ENCODE data around the gene SCYGR1.
"Not testable (repeated sequence)": the region's sequence is repeated elsewhere in the genome, so short reads cannot be mapped to it uniquely, and the experiment has no call there.

The SCYGR1 gene, protein sequence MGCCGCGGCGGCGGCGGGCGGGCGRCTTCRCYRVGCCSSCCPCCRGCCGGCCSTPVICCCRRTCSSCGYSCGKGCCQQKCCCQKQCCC

DNA sequence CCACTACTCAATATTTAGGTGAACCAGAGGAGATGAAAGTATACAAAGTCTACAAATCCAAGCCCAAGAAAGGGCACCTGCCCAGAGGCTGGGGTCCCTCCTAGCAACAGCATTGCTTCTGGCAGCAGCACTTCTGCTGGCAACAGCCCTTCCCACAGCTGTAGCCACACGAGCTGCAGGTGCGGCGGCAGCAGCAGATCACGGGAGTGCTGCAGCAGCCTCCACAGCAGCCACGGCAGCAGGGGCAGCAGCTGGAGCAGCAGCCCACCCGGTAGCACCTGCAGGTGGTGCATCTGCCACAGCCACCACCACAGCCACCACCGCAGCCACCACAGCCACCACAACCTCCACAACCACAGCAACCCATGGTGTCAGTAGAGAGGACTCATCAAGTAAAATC, at the start of gene SCYGR1:
Gene SCYGR1, minus strand, starts transcription at position 367 of the 400 bp plus-strand sequence. Its CDS starts 0 bp downstream, at position 367.
- not testable (repeated sequence) for DNase-seq

DNA sequence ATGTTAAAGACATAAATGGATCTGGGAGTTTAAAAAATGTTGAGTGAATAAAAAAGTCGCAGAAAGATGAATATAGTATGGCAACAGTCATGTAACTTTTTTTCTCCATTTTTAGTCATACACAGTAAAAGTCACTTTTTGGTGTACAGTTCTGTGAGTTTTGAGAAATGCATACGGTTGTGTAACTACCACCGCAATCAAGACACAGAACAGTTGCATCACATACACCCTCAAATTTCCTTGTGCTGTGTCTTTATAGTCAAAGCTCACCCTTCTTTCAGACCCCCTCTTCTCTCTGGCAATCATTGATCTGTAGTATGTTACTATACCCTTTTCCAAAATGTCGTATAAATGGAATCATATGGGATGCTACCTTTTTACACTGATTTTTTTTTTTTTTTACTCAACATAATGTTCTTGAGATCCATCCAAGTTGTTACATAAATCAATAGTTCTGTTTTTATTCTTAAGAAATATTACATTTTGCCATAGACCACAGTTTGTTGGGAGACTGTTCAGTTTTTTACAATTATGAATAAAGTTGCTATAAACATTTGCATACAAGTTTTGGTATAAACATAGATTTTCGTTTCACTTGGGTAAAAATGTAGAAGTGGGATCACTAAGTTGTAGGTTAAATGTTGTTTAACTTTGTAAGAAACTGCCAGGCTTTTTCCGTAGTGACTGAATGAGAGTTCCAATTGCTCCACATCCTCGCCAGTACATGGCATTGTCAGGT, 48.9 kb upstream of the SCYGR1 start:
- no peak for DNase-seq

DNA sequence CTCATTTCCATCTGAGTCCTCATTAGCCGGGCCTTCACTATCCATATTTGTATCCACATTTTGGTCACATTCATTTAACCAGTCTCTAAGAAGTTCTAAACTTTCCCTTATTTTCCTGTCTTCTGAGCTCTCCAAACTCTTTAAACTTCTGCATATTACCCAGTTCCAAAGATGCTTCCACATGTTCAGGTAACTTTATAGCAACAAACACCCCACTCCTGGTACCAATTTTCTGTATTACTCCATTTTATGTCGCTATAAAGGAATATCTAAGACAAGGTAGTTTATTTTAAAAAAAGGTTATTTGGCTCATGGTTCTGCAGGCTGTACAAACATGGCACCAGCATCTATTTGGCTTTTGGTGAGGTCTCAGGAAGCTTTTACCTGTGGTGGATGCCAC, 45.4 kb upstream of the SCYGR1 start:
- DNase-seq: no peak

DNA sequence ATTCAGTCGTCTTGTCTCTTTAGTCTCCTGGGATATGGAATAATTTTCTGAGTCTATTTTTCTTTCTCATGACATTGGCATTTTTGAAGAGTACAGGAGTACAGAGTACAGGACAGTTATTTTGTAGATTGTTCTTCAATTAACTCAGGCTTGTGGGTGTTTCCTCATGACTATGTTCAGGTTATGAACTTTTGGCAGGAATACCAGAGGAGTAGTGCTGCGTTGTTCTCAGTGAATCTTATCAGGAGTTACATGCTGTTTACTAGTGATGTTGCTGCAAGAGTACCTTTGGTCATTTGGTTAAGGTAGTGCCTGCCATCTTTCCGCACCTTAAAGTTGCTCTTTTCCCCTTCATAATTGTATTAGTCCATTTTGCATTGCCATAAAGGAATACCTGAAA, 42.9 kb upstream of the SCYGR1 start:
- no peak for DNase-seq

DNA sequence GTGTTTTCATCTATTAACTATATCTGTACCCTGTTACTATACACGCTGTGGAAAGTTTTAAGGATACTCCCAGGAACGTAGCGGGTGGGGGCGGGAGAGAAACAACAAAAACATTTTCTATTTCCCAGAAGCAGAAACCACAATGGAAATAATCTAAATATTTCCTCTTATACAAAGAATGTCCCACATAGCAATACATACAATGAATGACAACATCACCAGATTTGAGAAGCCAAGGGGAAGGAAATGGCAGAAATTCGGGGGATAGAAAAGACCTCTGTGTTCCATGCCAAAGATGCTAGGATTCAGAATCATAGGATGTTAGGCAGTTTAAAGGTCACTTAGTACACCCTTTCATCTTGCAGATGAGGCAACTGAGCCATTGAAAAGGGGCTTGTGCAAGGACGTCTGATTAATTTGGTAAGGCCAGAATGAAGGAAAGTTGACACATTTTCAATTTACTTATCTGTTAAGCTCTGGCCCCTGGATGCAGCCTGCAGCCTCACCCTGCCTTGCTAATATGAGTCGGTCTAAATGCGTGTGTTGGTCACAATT, 41.1 kb upstream of the SCYGR1 start:
- DNase-seq: no peak

DNA sequence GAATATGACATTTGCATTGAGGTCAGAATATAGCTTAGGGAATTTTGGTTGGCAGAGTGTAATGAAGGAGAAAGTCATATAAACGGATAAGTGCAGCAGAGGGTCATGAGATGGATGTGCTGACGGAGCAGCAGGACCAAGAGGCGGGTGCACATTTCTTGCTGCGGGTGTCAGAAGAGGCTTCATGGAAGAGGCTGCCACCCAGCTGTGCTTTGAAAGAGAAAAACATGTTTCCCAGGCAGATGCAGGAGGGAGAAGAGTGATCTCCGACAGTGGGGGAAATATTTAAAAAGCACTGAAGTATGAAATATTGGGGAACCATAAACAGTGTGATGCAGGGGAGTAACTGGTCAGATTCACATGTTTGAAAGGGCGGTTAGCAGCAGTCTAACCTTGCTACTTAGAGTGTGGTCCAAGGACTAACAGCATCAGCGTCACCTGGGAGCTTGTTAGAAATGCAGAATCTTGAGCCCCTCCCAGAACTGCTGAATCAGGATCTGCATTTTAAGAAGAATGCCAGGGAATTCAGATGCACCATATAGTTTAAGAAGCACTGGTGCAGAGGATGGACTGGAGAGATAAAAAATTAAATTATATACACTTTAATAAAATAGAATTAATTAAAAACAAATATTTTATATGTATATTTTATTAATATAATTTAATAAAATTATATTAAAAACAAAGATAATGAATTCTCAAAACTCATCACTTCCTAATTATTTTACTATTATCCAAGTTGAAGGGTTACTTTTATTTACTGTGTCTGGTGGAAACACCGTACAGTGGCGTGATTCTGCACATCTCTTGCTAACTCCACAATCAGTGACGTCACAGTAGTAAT, 36.1 kb upstream of the SCYGR1 start:
- DNase-seq: no peak

DNA sequence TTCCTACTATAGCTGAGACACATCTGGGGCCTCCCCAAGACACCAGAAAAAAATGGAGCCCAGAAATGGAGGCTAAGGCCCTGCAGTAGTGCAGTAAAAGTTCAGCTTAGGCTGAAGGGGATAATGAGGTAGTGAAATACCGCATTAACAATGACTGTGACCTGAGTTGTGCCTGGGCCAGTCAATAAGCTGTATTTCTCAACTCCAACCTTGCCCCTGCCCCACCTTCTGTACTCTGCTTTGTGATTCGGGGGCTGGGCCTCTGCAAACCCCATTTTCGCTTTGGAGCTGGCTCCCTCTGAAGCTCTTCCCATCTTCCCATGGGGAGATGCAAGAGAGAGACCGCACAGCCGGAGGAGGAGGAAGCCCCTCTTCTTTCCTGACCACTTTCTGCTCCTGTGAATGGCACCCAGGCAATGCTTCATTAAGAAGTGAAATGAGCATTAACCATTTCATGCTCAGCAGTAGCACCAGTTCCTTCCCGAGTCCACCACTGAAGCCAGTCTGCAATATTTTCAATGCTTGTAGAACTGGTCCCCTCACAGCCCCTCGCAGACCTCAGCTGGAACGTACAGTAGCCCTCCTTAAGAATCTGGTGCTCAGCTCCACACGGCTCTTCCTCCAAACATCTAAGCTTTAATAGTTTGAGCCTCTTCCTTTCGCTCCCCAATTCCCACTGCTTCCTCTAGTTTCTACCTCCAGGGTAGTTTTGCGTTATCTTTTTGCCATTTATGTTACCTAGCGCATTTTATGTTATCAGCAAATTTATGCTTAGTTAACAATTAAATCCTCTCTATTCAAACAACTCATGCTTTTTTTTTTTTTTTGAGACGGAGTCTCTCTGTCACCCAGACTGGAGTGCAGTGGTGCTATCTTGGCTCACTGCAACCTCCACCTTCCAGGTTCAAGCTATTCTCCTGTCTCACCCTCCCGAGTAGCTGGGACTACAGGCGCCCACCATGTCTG, 32.6 kb upstream of the SCYGR1 start:
- DNase-seq: no peak

DNA sequence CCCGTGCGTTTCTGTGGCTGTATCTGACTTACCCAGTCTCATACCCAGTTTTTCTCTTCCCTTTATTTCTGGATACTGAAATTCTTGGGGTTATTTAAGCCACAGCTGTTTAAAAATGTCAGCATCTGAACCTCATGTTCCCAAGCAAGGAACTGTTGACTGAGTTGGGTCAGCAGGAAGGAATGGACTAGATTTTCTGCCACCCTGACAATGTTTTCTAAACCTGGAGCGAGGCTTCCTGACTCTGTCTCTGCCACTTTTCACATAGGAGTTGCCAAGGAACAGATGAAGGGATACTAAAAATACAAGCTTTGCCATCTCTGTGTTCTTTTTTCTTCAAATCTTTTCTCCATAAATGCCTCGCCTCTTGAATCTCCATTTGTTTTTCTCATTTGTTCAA, 29.0 kb upstream of the SCYGR1 start:
- no peak for DNase-seq

DNA sequence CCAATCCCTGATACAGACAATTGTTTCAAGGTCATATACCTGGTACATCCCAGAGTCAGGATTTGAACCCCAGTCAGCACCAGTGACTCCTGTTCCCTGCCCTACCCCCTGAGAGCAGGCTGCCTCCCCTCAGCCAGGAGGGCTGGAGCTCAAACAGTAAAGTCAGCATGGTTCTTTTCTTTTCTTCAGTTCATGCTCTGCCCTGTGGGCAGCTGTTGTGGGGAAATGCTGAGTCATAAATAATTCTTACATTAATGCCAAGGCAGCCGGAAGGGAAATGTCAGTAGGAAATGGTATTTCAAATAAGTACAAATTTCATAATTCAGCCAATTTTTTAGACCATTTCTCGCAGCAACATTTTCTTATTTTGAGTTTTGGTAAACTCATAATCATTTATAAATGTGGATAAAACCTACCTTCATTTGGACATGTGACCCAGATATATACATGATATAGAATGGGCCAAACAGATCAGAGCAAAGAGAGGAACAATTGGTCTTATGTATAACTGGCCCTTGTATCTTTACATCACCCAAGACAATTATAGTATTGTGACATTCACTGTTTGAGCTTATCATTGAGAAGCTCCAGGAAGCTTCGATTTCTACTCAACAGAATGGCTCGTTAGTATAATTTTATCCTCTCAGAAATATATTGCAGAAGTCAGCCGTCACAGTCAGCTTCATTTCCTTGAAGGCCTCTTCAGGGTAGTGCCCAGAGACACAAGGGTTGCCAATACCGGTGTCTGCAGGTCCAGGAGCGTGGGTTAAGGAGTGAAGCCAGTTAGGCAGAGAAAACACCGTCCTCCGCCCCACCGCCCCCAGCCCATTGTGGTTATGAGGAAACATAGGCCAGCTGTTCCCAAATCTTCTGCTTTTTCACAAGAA, 28.0 kb upstream of the SCYGR1 start:
- DNase-seq: no peak

DNA sequence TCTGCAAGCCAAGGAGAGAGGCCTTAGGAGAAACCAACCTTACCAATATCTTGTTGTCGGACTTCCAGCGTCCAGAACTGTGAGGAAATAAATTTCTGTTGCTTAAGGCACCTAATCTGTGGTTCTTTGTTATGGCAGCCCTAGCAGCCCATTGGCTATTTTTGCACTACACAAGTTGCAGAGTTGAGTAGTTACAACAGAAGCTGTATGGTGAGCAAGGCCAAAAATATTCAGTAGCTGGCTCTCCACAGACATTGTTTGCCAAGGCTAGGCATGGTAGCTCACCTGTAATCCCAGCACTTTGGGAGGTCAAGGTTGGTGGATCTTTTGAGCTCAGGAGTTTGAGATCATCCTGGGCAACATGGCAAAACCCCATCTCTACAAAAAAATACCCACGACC, 27.1 kb upstream of the SCYGR1 start:
- no peak for DNase-seq

DNA sequence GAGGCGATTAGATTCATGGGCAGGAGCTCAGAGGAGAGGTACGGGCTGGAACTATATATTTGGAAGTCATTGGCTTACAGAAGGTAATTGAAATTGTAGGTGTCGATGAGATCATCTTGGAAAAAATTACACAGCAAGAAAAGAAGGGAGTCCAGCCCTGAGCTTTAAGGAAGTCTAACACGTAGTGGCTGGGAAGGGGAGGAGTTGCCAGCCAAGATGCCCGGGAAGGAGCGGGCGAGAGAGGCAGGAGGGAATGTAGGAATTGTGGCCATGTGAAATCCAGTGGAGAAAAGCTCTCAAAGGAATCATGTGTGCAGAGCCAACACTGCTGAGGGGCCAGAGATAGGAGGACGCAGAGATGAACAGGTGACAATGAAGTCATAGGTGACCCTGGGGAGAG, 25.6 kb upstream of the SCYGR1 start:
- DNase-seq: no peak

DNA sequence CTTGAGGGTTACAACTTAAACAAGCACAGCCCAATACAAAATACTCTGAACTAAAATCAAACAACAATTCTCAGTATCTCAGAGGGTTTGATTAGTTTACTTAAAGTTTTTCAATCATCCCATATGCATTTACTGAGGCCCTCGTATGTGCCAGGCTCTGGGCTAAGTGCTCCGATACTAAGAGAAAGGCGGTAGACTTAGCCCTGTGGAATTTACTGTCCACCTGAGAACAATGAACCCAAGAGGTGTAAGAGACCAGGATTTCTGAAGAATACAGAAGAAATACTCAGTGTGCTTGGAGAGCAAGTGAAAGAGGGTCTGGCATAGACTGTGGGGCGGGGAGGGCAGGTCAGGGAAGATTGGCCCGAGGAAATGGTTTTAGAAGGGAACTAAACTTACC, 25.1 kb upstream of the SCYGR1 start:
- no peak for DNase-seq

DNA sequence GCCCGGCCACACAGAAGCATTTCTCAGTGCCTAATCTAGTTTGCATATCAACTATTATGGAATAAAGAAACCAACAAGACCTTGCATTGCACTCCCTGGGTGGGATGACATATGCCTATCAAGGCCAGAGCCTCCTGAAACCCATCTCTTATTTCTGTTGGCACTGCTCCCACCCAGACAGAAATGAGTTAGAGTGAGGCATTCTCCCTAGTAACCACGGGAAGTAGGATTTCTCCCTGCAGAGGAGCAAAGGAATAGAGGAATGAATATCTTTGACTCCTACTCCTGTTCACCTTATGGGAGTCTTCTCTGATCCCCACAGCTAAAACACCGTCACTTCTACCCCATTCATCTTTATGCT, 24.2 kb upstream of the SCYGR1 start:
- no peak for DNase-seq

DNA sequence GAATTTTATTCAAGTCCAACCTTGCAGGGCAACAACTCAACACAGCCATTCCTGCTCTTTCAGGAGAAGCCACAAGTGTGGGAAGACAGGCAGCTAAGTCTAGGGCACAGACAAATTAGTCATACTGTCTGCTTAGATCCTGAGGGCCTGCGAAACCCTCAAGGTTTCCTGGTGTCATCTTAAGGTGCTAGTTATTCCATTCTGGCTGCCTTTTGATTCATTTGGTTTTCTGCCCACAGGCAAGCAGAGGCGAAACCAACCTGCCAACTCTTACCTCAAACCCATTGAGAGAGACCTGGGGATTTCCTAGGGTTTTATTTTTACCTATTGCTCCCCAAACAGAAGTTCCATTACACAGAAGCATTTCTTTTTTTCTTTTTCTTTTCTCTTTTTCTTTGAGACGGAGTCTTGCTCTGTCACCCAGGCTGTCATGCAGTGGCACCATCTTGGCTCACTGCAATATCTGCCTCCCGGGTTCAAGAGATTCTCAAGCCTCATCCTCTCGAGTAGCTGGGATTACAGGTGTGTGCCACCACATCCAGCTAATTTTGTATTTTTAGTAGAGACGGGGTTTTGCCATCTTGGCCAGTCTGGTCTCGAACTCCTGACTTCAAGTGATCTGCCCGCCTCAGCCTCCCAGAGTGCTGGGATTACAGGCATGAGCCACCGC, 23.7 kb upstream of the SCYGR1 start:
- DNase-seq: no peak

DNA sequence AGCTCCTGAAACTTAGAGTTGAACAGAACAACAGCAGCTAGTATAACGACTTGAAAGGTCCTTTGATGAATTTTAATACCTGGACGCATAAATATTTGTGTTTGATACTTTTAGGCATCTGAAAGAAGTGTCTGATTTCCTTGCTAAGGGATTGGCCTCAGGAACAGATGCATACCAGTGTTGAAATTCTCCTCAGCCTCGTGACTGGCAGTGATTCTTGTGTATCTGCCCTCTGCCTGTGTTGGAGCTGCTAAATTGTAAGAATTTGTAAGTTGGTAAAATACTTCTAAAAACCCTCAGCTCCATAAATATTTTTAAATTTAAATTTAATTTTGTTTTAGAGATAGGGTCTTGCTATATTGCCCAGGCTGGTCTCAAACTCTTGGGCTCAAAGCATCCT, 22.4 kb upstream of the SCYGR1 start:
- DNase-seq: no peak

DNA sequence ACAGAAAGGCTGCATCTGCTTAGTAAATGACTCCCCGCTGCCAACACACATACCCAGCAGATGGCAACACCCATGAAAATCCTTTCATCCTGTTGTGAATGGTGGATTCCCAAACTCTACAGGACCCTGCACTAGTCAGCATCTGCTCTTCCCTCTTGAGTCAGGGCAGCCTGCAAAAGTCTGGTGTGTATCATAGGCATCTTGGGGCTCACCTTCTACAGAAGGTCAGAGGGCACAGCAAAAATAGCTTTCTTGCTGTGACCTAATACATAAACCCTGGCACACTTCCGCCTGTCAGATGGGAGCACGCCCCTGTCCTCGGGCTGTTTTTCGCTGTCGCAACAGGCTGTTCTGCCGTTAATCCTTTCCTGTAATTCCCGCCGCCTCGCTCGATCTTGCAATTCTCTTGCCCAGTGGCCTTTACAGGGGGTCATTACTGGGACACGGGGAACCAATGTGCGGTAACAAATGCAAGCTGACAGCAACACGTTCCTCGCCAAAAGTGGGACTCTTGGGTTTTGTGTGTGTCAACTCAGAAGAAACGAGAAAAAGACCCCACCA, 19.9 kb upstream of the SCYGR1 start:
- DNase-seq: no peak

DNA sequence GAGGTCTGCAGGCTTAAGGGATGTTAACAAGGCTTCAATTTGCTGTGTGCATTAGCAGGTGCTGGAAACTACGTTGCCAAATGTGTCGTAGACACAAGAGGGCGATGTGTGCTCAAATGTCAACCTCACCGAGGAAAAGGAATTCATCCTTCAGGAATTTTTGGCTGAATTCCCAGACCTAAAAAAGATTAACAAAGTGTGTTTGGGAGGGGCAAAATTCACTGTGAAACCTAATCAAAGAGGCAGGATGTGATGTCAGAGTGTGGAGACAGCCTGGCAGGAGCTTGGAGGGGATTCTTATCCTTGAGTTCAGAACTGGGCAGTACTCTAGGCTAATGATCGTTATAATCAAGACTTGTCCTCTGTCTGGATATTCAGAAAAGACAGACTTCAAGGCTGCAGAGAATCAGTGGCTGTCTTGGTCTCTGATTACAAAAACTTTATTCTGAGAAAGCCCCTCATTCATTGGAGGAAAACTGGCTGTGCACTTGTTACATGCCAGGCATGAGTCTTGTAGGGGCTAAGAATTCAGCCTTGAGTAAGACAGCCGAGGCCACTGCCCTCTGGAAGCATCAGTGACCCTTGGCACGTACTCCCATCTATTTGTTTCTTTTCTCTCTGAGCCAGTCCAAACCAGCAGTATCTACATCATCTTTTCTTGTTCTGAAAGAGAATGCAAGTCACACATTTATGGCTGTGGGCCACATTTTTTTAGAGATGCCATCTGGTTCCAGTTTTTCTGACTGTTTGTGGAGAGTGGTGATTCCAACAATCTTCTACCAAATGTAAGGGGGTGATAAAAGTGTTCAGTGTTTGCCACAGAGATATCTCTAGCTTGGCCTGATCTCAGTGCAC, 18.7 kb upstream of the SCYGR1 start:
- peak; percentile 93 for DNase-seq

DNA sequence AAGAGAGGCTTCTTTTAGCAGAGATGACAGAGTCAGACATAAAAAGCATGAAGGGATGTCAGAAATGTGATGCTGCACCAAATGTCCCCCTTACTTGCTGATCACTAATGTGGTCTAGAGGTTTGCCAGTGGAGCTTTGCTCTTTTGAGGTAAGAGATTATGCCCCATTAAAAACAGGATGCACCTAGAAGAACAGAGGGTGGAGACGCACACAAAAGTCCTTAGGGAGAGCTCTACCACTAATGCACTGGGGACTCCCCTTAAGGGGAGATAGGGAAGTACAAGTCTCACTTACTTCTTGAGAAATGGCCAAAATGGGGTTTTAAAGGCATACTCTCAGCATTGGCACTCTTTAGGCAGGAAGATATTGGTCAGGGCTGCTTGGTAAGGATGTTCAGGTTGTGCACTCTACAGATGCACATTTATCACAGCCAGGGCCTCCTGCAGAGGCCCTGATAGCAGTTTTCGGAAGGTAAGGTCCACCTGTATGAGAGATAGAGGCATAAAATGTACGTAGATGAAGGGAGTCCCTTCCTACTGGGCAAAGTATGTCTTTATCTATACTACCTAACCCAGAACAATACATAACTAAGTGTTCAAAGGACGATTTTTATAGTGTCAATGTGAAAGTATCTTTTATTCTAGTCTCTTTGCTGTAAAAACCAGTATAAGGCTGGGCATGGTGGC, 17.0 kb upstream of the SCYGR1 start:
- no peak for DNase-seq

DNA sequence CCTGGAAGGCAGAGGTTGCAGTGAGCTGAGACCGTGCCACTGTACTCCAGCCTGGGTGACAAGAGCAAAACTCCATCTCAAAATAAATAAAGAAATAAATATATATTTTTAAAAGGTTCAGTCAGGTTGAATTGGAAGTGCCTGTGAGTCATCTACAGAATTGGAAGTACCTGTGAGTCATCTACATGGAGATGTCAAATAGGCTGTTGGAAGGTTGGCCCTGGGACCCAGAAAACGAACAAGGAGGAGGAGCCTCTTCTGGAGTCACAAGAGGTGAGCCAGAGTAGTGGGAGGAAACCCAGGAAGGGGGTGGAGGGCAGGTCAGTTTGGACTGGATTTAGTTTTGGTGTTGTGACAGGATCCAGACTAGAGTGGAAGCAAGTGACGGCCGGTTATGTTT, 15.2 kb upstream of the SCYGR1 start:
- DNase-seq: no peak

Measured in NCI-H345 (cell line).